B cell (primary cell): ENCODE measurements around the gene METTL26. TPM values are rescaled to one million over a fixed set of nuclear protein-coding genes. Genes with fewer than 3 reads are reported as not detected.

Experiments used
- ATAC-seq: fragments of 200-7000 bp; cut with Tn5 transposase; one replicate; pipeline ENCODE4 v1.10.0; 2021; ENCODE audit warnings: low read depth, mild to moderate bottlenecking, moderate number of reproducible peaks, moderate library complexity
- CTCF ChIA-PET: fragments of 350-600 bp; sonication (Branson Sonifier 250); formaldehyde crosslinking; loops from one replicate; lab custom pipeline; 2021; ENCODE audit warnings: antibody characterized with exemption, inconsistent platforms; lab: Charles Lee
- POLR2A ChIA-PET: fragments of 350-600 bp; sonication (Branson Sonifier 250); formaldehyde crosslinking; loops from one replicate; lab custom pipeline; 2021; ENCODE audit warnings: antibody characterized with exemption; lab: Charles Lee
- DNase-seq: peaks from one replicate; pipeline ENCODE4 v3.0.0; 2013
- H2AFZ ChIP-seq: 2 replicates; pipeline ENCODE4 v1.6.1; 2012; ENCODE audit warnings: mild to moderate bottlenecking, low read depth, low read length; ENCODE audit not compliant: insufficient read depth, poor library complexity, severe bottlenecking
- H3K27ac ChIP-seq, 2 donors: 1 replicate in 1 of 2; 2 replicates in 1 of 2; pipeline ENCODE4 v1.5.1; 2012 to 2013; ENCODE audit warnings: low read length in 2 of 2, mild to moderate bottlenecking in 2 of 2, moderate library complexity in 1 of 2
- H3K27me3 ChIP-seq, 4 experiments: fragments of 200-600 bp in 1 of 4; sonication (generic) in 1 of 4; replicated peaks in 1 of 4; 1 replicate in 2 of 4; 2 replicates in 2 of 4; pipeline versions ENCODE4 v1.6.1 to v1.7.0; 2013 to 2016; ENCODE audit warnings: low read length in 3 of 4, mild to moderate bottlenecking in 2 of 4, mixed read lengths in 1 of 4, moderate library complexity in 1 of 4; ENCODE audit not compliant: insufficient read depth in 4 of 4, control insufficient read depth in 3 of 4; ENCODE audit errors: control extremely low read depth in 1 of 4
- H3K36me3 ChIP-seq, 2 experiments: replicated peaks in 1 of 2; 1 replicate in 1 of 2; 2 replicates in 1 of 2; pipeline versions ENCODE4 v1.6.1 to v1.7.1; 2013; ENCODE audit warnings: low read length in 1 of 2; ENCODE audit not compliant: insufficient read depth in 2 of 2, control insufficient read depth in 1 of 2; ENCODE audit errors: control extremely low read depth in 1 of 2, extremely low read depth in 1 of 2
- H3K4me1 ChIP-seq, 2 donors: fragments of 200-600 bp in 1 of 2; sonication (generic) in 1 of 2; 1 replicate in 1 of 2; 2 replicates in 1 of 2; pipeline versions ENCODE4 v1.5.1 to v1.6.1; 2013 to 2017; ENCODE audit warnings: low read length in 2 of 2; ENCODE audit not compliant: control insufficient read depth in 2 of 2, insufficient read depth in 2 of 2
- H3K4me2 ChIP-seq: replicated peaks from 2 replicates; pipeline ENCODE3; 2012; ENCODE audit warnings: mild to moderate bottlenecking, low read depth, low read length; ENCODE audit not compliant: poor library complexity, severe bottlenecking
- H3K4me3 ChIP-seq, 5 experiments: fragments of 200-600 bp in 1 of 5; sonication (generic) in 1 of 5; 1 replicate in 3 of 5; 2 replicates in 2 of 5; pipeline versions ENCODE4 v1.5.1 to v1.7.0; 2011 to 2016; ENCODE audit warnings: low read length in 4 of 5, mild to moderate bottlenecking in 4 of 5, low read depth in 2 of 5, control low read depth in 1 of 5, moderate library complexity in 1 of 5; ENCODE audit not compliant: insufficient read depth in 1 of 5; ENCODE audit errors: control extremely low read depth in 1 of 5, extremely low read depth in 1 of 5
- H3K79me2 ChIP-seq: fragments of 200-600 bp; sonication (generic); one replicate; pipeline ENCODE4 v1.6.0; 2016; ENCODE audit warnings: low read length; ENCODE audit not compliant: control insufficient read depth, insufficient read depth
- H3K9ac ChIP-seq: fragments of 200-600 bp; sonication (generic); 2 replicates; pipeline ENCODE4 v1.6.1; 2017; ENCODE audit warnings: mild to moderate bottlenecking, low read length, moderate library complexity
- H3K9me3 ChIP-seq, 3 donors: one replicate each; pipeline versions ENCODE4 v1.6.1 to v1.7.1; 2013; ENCODE audit warnings: low read length in 2 of 3; ENCODE audit not compliant: control insufficient read depth in 2 of 3, insufficient read depth in 1 of 3; ENCODE audit errors: control extremely low read depth in 1 of 3
- H4K20me1 ChIP-seq: 2 replicates; pipeline ENCODE4 v1.6.0; 2012; ENCODE audit warnings: mild to moderate bottlenecking, low read length; ENCODE audit not compliant: insufficient read depth, control insufficient read depth, poor library complexity, severe bottlenecking
- H3K27ac Mint-ChIP-seq: one replicate; pipeline ENCODE4 v1.8.0; 2021; ENCODE audit warnings: mixed read lengths
- H3K27me3 Mint-ChIP-seq: one replicate; pipeline ENCODE4 v1.8.0; 2021; ENCODE audit warnings: mixed read lengths
- H3K4me1 Mint-ChIP-seq: one replicate; pipeline ENCODE4 v1.8.0; 2021; ENCODE audit warnings: mixed read lengths
- H3K4me3 Mint-ChIP-seq: one replicate; pipeline ENCODE4 v1.8.0; 2021; ENCODE audit warnings: mixed read lengths
- H3K9me3 Mint-ChIP-seq: one replicate; pipeline ENCODE4 v1.8.0; 2022; ENCODE audit warnings: mixed read lengths; ENCODE audit not compliant: insufficient read depth
- EZH2 ChIP-seq: IDR thresholded peaks from 2 replicates; pipeline ENCODE4 v1.6.1; 2012; ENCODE audit warnings: borderline replicate concordance, low read depth, mild to moderate bottlenecking, moderate library complexity, low read length; ENCODE audit not compliant: insufficient read depth, poor library complexity, severe bottlenecking
- WGBS: methylation state at CpG from one replicate; pipeline ENCODE4 v1.1.5; 2013; ENCODE audit warnings: missing lambda C conversion rate; ENCODE audit not compliant: insufficient coverage; 5-methylcytosine and 5-hydroxymethylcytosine counted together
- intact Hi-C: fragments of 100-400 bp; cut with micrococcal nuclease; formaldehyde crosslinking; loops from one replicate; pipeline ENCODE4 v1.10.0; 2022
- polyA plus RNA-seq: library from polyadenylated mRNA; depleted of rRNA; stranded (reverse); fragments of >200 nt; gene quantifications from 2 replicates; pipeline ENCODE4 v1.2.3, GENCODE V29; 2012
- total RNA-seq, 2 donors: library from RNA; stranded (reverse); fragments of 120-200 nt in 1 of 2; gene quantifications; 1 replicate in 1 of 2; 2 replicates in 1 of 2; pipeline versions ENCODE4 v1.2.3 to v1.2.4, GENCODE V29; 2013 to 2022
- TF ChIP-seq, protein P1 (sequence below): fragments of 200-600 bp; IDR thresholded peaks from one replicate; pipeline ENCODE4 v1.8.0; 2022; ENCODE audit warnings: antibody characterized with exemption, mild to moderate bottlenecking

METTL26 gene
- total and polyA plus RNA-seq, 2 donors (not counting 1 experiment from before 2014, with no cell fraction given): 56.6 to 140 TPM

DNA sequence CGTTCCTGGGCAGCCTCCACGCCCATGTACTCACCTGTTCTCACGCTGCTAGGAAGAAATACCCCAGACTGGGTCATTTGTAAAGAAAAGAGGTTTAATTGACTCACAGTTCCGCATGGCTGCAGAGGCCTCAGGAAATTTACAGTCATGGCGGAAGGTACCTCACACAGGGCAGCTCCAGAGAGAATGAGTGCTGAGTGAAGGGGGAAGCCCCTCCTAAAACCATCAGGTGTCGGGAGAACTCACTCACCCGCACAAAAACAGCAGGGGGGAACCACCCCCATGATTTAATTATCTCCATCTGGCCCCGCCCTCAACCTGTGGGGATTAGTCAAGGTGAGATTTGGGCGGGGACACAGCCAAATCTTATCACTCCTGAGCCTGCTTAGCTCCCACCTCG is 28.1 kb downstream of the METTL26 start:
- Mint-ChIP-seq H3K27ac (no peak overlapping the region), H3K27me3 (no peaks in the 10 kb centered on the region), H3K4me1 (peaks cover 8% of the 10 kb centered on the region), H3K9me3 (no peaks in the 10 kb centered on the region), H3K4me3 (no peak overlapping the region)
- Histone ChIP-seq H3K9ac (no peak overlapping the region), H3K4me3 (no peak overlapping the region), H3K27me3 (no peaks in the 10 kb centered on the region), H3K36me3 (no peaks in the 10 kb centered on the region), H3K4me2 (no peak overlapping the region), H3K27ac (no peak overlapping the region), H2AFZ (no peak overlapping the region), H3K4me1 (no peaks in the 10 kb centered on the region), H4K20me1 (peaks cover 45% of the 10 kb centered on the region), H3K79me2 (peaks cover 78% of the 10 kb centered on the region), H3K9me3 (peaks cover 0 to 19% (median 10%) of the 10 kb centered on the region in 3 donors)
- no peak for TF ChIP-seq EZH2
- TF ChIP-seq, protein P1, sequence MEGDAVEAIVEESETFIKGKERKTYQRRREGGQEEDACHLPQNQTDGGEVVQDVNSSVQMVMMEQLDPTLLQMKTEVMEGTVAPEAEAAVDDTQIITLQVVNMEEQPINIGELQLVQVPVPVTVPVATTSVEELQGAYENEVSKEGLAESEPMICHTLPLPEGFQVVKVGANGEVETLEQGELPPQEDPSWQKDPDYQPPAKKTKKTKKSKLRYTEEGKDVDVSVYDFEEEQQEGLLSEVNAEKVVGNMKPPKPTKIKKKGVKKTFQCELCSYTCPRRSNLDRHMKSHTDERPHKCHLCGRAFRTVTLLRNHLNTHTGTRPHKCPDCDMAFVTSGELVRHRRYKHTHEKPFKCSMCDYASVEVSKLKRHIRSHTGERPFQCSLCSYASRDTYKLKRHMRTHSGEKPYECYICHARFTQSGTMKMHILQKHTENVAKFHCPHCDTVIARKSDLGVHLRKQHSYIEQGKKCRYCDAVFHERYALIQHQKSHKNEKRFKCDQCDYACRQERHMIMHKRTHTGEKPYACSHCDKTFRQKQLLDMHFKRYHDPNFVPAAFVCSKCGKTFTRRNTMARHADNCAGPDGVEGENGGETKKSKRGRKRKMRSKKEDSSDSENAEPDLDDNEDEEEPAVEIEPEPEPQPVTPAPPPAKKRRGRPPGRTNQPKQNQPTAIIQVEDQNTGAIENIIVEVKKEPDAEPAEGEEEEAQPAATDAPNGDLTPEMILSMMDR: no peak
- ChIA-PET CTCF (no interaction called here), POLR2A (interaction anchor here (0.7 kb wide), 1 partner anchor 1220 kb away, joined by 5 read pairs; no protein-coding TSS in a partner anchor)
- WGBS: 83% methylated on average over 5 of the region's 10 CpGs
- DNase-seq (no peak), ATAC-seq (no peak)
- intact Hi-C loops: no loop called here

DNA sequence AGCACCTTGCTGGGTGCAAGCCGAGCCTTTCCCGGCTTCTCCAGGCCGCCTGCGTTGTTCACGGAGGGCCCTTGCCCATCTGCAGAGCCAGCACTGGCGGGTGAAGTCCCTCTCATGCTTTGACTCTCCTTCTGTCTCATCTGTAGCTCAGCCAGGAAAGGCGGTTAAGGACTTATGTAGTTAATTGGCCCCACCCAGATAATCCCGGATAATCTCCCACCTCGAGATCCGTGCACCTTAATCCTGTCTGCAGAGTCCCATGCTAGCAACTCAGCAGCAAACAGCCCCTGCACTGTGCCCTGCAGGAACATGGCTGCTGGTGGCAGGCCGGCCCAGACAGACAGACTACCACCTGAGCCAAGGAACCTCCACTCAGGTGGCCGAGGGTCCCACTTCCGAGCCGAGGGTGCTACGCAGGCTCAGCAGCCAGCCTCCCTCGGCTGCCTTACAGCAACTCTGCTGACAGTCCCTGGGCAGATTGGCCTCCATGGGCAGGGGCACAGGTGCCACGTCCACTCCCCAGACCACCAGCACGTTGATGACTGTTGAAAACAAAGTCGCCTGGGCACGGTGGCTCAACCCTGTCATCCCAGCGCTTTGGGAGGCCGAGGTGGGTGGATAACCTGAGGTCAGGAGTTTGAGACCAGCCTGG is 29.3 kb downstream of the METTL26 start:
- DNase-seq (no peak), ATAC-seq (no peak)
- Histone ChIP-seq H3K4me2 (no peak overlapping the region), H2AFZ (no peak overlapping the region), H3K36me3 (no peaks in the 10 kb centered on the region), H3K4me1 (no peaks in the 10 kb centered on the region), H3K9ac (no peak overlapping the region), H3K27ac (no peak overlapping the region), H4K20me1 (peaks cover 45% of the 10 kb centered on the region), H3K79me2 (peaks cover 90% of the 10 kb centered on the region), H3K4me3 (no peak overlapping the region), H3K9me3 (peaks cover 0 to 19% (median 10%) of the 10 kb centered on the region in 3 donors), H3K27me3 (no peaks in the 10 kb centered on the region)
- TF ChIP-seq, protein P1: no peak
- no peak for TF ChIP-seq EZH2
- Mint-ChIP-seq H3K9me3 (no peaks in the 10 kb centered on the region), H3K27ac (no peak overlapping the region), H3K4me3 (no peak overlapping the region), H3K4me1 (peaks cover 8% of the 10 kb centered on the region), H3K27me3 (no peaks in the 10 kb centered on the region)
- intact Hi-C loops: no loop called here
- whole genome bisulfite sequencing: over 99% methylated on average over 18 of the region's 22 CpGs
- ChIA-PET POLR2A (interaction anchor here (0.6 kb wide), 1 partner anchor 15 kb away, joined by 3 read pairs; no protein-coding TSS in a partner anchor), CTCF (no interaction called here)
